Ascending aorta (tissue), 2 donors: Measurements from ENCODE around the gene DIDO1. TPM values are rescaled to one million over a fixed set of nuclear protein-coding genes. Genes with fewer than 3 reads are reported as not detected.

Source experiments
- DNase-seq, 2 donors: peaks; one replicate each; pipeline ENCODE4 v3.0.0-alpha.2; 2019; ENCODE audit warnings: low spot score in 2 of 2
- H3K27ac ChIP-seq, 2 donors: fragments of 200-600 bp; sonication (generic); one replicate each; pipeline ENCODE4 v1.5.1; 2016 to 2017; ENCODE audit warnings: mild to moderate bottlenecking in 1 of 2
- H3K27me3 ChIP-seq: fragments of 200-600 bp; sonication (generic); one replicate; pipeline ENCODE4 v1.5.1; 2017
- H3K36me3 ChIP-seq, 2 donors: fragments of 200-600 bp; sonication (generic); one replicate each; pipeline ENCODE4 v1.5.1; 2016
- H3K4me1 ChIP-seq, 2 donors: fragments of 200-600 bp; sonication (generic); one replicate each; pipeline ENCODE4 v1.5.1; 2016 to 2017; ENCODE audit warnings: mild to moderate bottlenecking in 1 of 2
- H3K4me3 ChIP-seq, 2 donors: fragments of 200-600 bp; sonication (generic); one replicate each; pipeline ENCODE4 v1.5.1; 2016 to 2017; ENCODE audit warnings: mild to moderate bottlenecking in 1 of 2
- H3K9me3 ChIP-seq, 2 donors: fragments of 200-600 bp; sonication (generic); one replicate each; pipeline ENCODE4 v1.5.1; 2016
- CTCF ChIP-seq, 3 experiments: fragments of 200-600 bp in 2 of 3; fragments of 450-650 bp in 1 of 3; sonication (generic) in 2 of 3; IDR thresholded peaks; one replicate each; pipeline ENCODE4 v1.5.1; 2016 to 2019; ENCODE audit warnings: antibody characterized with exemption in 3 of 3, mild to moderate bottlenecking in 1 of 3, moderate library complexity in 1 of 3
- intact Hi-C: fragments of 100-400 bp; cut with DNase I; formaldehyde crosslinking; loops from one replicate; pipeline ENCODE4 v1.15.1; 2023
- total RNA-seq: library from RNA; depleted of rRNA; stranded (reverse); fragments of >200 nt; gene quantifications from one replicate; pipeline ENCODE4 v1.1.0, GENCODE V29; 2016

DIDO1 gene
- total RNA-seq, 1 donor from 2014 or later, result 42.4 TPM

GRCh38 chr20:62952373-62952967, 26.2 kb upstream of the DIDO1 start, which contains the start of gene SLC17A9:
Gene SLC17A9, plus strand, starts transcription at chr20:62952709. Its CDS starts 122 bp downstream, at chr20:62952831.
- Histone ChIP-seq H3K4me1 (peaks cover 8 to 15% of the 10 kb centered on the region in 2 donors), H3K27me3 (no peaks in the 10 kb centered on the region), H3K27ac (peak within 1 kb of the TSS; percentile 87 to 88), H3K9me3 (no peaks in the 10 kb centered on the region), H3K36me3 (peaks cover 7 to 24% of the 10 kb centered on the region in 2 donors), H3K4me3 (peak within 1 kb of the TSS; percentile 26 to 59)
- peak; percentile 38 to 87 for DNase-seq
- intact Hi-C loops, result loop anchor here (1.0 kb wide), 1 partner anchor 14 kb away; the partner anchor contains the start of gene GID8
- TF ChIP-seq CTCF (IDR thresholded peaks at IDR 0.05), result no peak

- Histone ChIP-seq H3K4me1 (peaks cover 8 to 15% of the 10 kb centered on the region in 2 donors), H3K36me3 (peaks cover 13 to 29% of the 10 kb centered on the region in 2 donors), H3K9me3 (no peaks in the 10 kb centered on the region), H3K27ac (peak overlapping the region; percentile 87 to 88), H3K27me3 (no peaks in the 10 kb centered on the region), H3K4me3 (peak overlapping the region; percentile 26 to 59)
- no peak for TF ChIP-seq CTCF (IDR thresholded peaks at IDR 0.05)
- intact Hi-C loops, result loop anchor here (1.0 kb wide), 1 partner anchor 14 kb away; the partner anchor contains the start of gene GID8
- DNase-seq, result no peak
Observed at GRCh38 chr20:62951896-62952372, 25.6 kb upstream of the DIDO1 start.

GRCh38 chr20:62951143-62951895, 25.0 kb upstream of the DIDO1 start:
- Histone ChIP-seq H3K4me1 (peaks cover 8 to 15% of the 10 kb centered on the region in 2 donors), H3K27ac (peak overlapping the region in 1 of 2 donors; percentile 88)
- intact Hi-C loops, result no loop called here

GRCh38 chr20:62950741-62951140, 24.4 kb upstream of the DIDO1 start:
- H3K27me3 ChIP-seq, result no peaks in the 10 kb centered on the region
- TF ChIP-seq CTCF (IDR thresholded peaks at IDR 0.05), result no peak
- no peak for DNase-seq
- no peak overlapping the region for H3K27ac ChIP-seq
- no peaks in the 10 kb centered on the region for H3K9me3 ChIP-seq
- intact Hi-C loops, result no loop called here
- peaks cover 25 to 41% of the 10 kb centered on the region in 2 donors for H3K36me3 ChIP-seq
- H3K4me1 ChIP-seq, result peaks cover 8 to 15% of the 10 kb centered on the region in 2 donors
- no peak overlapping the region for H3K4me3 ChIP-seq

More at GRCh38 chr20:62951143-62951895, 25.0 kb upstream of the DIDO1 start:
- Histone ChIP-seq H3K4me3 (no peak overlapping the region), H3K27me3 (no peaks in the 10 kb centered on the region), H3K36me3 (peaks cover 19 to 35% of the 10 kb centered on the region in 2 donors), H3K9me3 (no peaks in the 10 kb centered on the region)
- no peak for DNase-seq
- TF ChIP-seq CTCF (IDR thresholded peaks at IDR 0.05), result no peak

GRCh38 chr20:62949962-62950361, 23.7 kb upstream of the DIDO1 start:
- intact Hi-C loops, result no loop called here
- H3K4me1 ChIP-seq, result peaks cover 8 to 15% of the 10 kb centered on the region in 2 donors
- H3K9me3 ChIP-seq, result no peaks in the 10 kb centered on the region
- DNase-seq, result no peak
- no peak overlapping the region for H3K4me3 ChIP-seq
- no peak overlapping the region for H3K27ac ChIP-seq
- no peak for TF ChIP-seq CTCF (IDR thresholded peaks at IDR 0.05)
- no peaks in the 10 kb centered on the region for H3K27me3 ChIP-seq
- H3K36me3 ChIP-seq, result peaks cover 30 to 49% of the 10 kb centered on the region in 2 donors
